OCI-LY7 (cell line): ENCODE results near the gene CXCL16. TPM values are rescaled to one million over a fixed set of nuclear protein-coding genes. Genes with fewer than 3 reads are reported as not detected.

ENCODE experiments used
- BruUV-seq: library from RNA; stranded (reverse); fragments of 400-500 nt; replicated peaks from 2 replicates; lab custom pipeline; 2021; lab: Mats Ljungman, UMichigan
- CTCF ChIA-PET: fragments of 300-600 bp; sonication (Branson Sonifier 250); formaldehyde crosslinking; loops from one replicate; lab custom pipeline; 2022; ENCODE audit warnings: antibody characterized with exemption; ENCODE audit not compliant: unreplicated experiment; lab: Charles Lee
- POLR2A ChIA-PET: fragments of 300-600 bp; sonication (Branson Sonifier 250); formaldehyde crosslinking; loops from one replicate; lab custom pipeline; 2022; ENCODE audit warnings: antibody characterized with exemption; lab: Charles Lee
- DNase-seq: peaks from one replicate; pipeline ENCODE4 v3.0.0-alpha.2; 2015; ENCODE audit warnings: low spot score
- H2AFZ ChIP-seq: fragments of 200-600 bp; sonication (generic), shearing (Covaris generic); 2 replicates; pipeline ENCODE4 v1.6.1; 2014; ENCODE audit warnings: mild to moderate bottlenecking, antibody characterized with exemption, low read length, moderate library complexity
- H3K27ac ChIP-seq: fragments of 200-600 bp; sonication (generic); 2 replicates; pipeline ENCODE4 v1.5.1; 2014; ENCODE audit warnings: mixed run types, low read depth, mild to moderate bottlenecking, moderate library complexity, low read length, inconsistent platforms; ENCODE audit not compliant: poor library complexity, severe bottlenecking
- H3K36me3 ChIP-seq: fragments of 200-600 bp; sonication (generic); 2 replicates; pipeline ENCODE4 v1.6.1; 2014; ENCODE audit warnings: mild to moderate bottlenecking, antibody characterized with exemption, low read length, moderate library complexity, mixed read lengths; ENCODE audit not compliant: insufficient read depth
- H3K4me1 ChIP-seq: fragments of 200-600 bp; sonication (generic); 2 replicates; pipeline ENCODE4 v1.5.1; 2014; ENCODE audit warnings: mild to moderate bottlenecking, low read length; ENCODE audit not compliant: insufficient read depth, poor library complexity, severe bottlenecking
- H3K4me2 ChIP-seq: fragments of 200-600 bp; sonication (generic); 2 replicates; pipeline ENCODE4 v1.6.1; 2014; ENCODE audit warnings: mild to moderate bottlenecking, low read length
- H3K4me3 ChIP-seq: fragments of 200-600 bp; sonication (generic); 2 replicates; pipeline ENCODE4 v1.5.1; 2014; ENCODE audit warnings: mild to moderate bottlenecking, low read depth, low read length; ENCODE audit not compliant: poor library complexity, severe bottlenecking
- H3K79me2 ChIP-seq: fragments of 200-600 bp; sonication (generic); 2 replicates; pipeline ENCODE4 v1.6.1; 2016; ENCODE audit warnings: low read depth, mild to moderate bottlenecking, low read length, moderate library complexity, mixed read lengths; ENCODE audit not compliant: insufficient read depth
- H3K9me2 ChIP-seq: fragments of 200-600 bp; sonication (generic); 2 replicates; pipeline ENCODE4 v1.6.1; 2016; ENCODE audit warnings: mild to moderate bottlenecking, low read length, mixed read lengths; ENCODE audit not compliant: insufficient read depth
- H3K9me3 ChIP-seq: fragments of 200-600 bp; sonication (generic); 2 replicates; pipeline ENCODE4 v1.6.1; 2014; ENCODE audit warnings: mild to moderate bottlenecking, mixed run types, low read length, mixed read lengths
- H4K20me1 ChIP-seq: fragments of 200-600 bp; sonication (generic); 2 replicates; pipeline ENCODE4 v1.6.1; 2014; ENCODE audit warnings: mild to moderate bottlenecking, antibody characterized with exemption, low read length, moderate library complexity, mixed read lengths; ENCODE audit not compliant: insufficient read depth
- CTCF ChIP-seq: fragments of 200-600 bp; sonication (generic); conservative IDR thresholded peaks from 2 replicates; pipeline ENCODE4 v1.5.1; 2014; ENCODE audit warnings: mild to moderate bottlenecking, antibody characterized with exemption, low read length, moderate library complexity, mixed read lengths
- EZH2phosphoT487 ChIP-seq: fragments of 200-600 bp; sonication (generic); IDR thresholded peaks from 2 replicates; pipeline ENCODE4 v1.6.1; 2018; ENCODE audit warnings: low read depth, borderline replicate concordance, mild to moderate bottlenecking, mixed run types, antibody characterized with exemption, low read length, moderate library complexity, mixed read lengths
- intact Hi-C: fragments of 100-400 bp; cut with micrococcal nuclease; formaldehyde crosslinking; loops from one replicate; pipeline ENCODE4 v1.10.0; 2022; ENCODE audit not compliant: unreplicated experiment
- total RNA-seq, 2 experiments: library from RNA; depleted of rRNA in 1 of 2; stranded (reverse); fragments of >200 nt in 1 of 2; shearing (Covaris generic) in 1 of 2; gene quantifications; 2 replicates each; pipeline ENCODE4 v1.2.3, GENCODE V29; 2014 to 2022

The CXCL16 gene
- total RNA-seq, 2 experiments from 2014 or later = not detected

- Histone ChIP-seq H3K27ac (no peak overlapping the region), H3K4me2 (no peak overlapping the region), H3K79me2 (no peaks in the 10 kb centered on the region), H3K9me3 (no peaks in the 10 kb centered on the region), H3K4me1 (peaks cover 8% of the 10 kb centered on the region), H3K9me2 (no peaks in the 10 kb centered on the region), H4K20me1 (no peaks in the 10 kb centered on the region), H3K4me3 (no peak overlapping the region), H3K36me3 (no peaks in the 10 kb centered on the region), H2AFZ (no peak overlapping the region)
- TF ChIP-seq EZH2phosphoT487 (no peak), CTCF (no peak)
- DNase-seq = no peak
- ChIA-PET CTCF (no interaction called here), POLR2A (no interaction called here)
- intact Hi-C loops = no loop called here
- no TSS peak for BruUV-seq
Observed at GRCh38 chr17:4750606-4751005, 10.9 kb upstream of the CXCL16 start.

- no peak overlapping the region for H2AFZ ChIP-seq
- intact Hi-C loops = no loop called here
- DNase-seq = no peak
- H3K79me2 ChIP-seq = no peaks in the 10 kb centered on the region
- H3K27ac ChIP-seq = no peak overlapping the region
- BruUV-seq = no TSS peak
- H3K4me3 ChIP-seq = no peak overlapping the region
- no peaks in the 10 kb centered on the region for H4K20me1 ChIP-seq
- CTCF ChIA-PET = no interaction called here
- H3K36me3 ChIP-seq = no peaks in the 10 kb centered on the region
- POLR2A ChIA-PET = no interaction called here
- no peak for TF ChIP-seq CTCF
- TF ChIP-seq EZH2phosphoT487 = no peak
- H3K9me3 ChIP-seq = no peaks in the 10 kb centered on the region
- no peak overlapping the region for H3K4me2 ChIP-seq
- no peaks in the 10 kb centered on the region for H3K9me2 ChIP-seq
- H3K4me1 ChIP-seq = peaks cover 8% of the 10 kb centered on the region
Observed at GRCh38 chr17:4748686-4749085, 9.0 kb upstream of the CXCL16 start.

- no TSS peak for BruUV-seq
- H3K27ac ChIP-seq = no peak overlapping the region
- DNase-seq = peak; percentile 29
- H3K79me2 ChIP-seq = no peaks in the 10 kb centered on the region
- no peaks in the 10 kb centered on the region for H3K9me2 ChIP-seq
- H3K4me1 ChIP-seq = peaks cover 8% of the 10 kb centered on the region
- peak overlapping the region; percentile 18; the same call in 1 of the 2 replicates for H3K4me2 ChIP-seq
- intact Hi-C loops = no loop called here
- H2AFZ ChIP-seq = no peak overlapping the region; the same call in 1 of the 2 replicates
- H3K4me3 ChIP-seq = no peak overlapping the region
- no peaks in the 10 kb centered on the region for H4K20me1 ChIP-seq
- no peak for TF ChIP-seq EZH2phosphoT487
- no peak for TF ChIP-seq CTCF
- POLR2A ChIA-PET = no interaction called here
- CTCF ChIA-PET = no interaction called here
- H3K9me3 ChIP-seq = no peaks in the 10 kb centered on the region
- no peaks in the 10 kb centered on the region for H3K36me3 ChIP-seq
Observed at GRCh38 chr17:4747847-4748246, 8.1 kb upstream of the CXCL16 start.
